ENCODE results near the gene SORBS2. TPM values are rescaled to one million over a fixed set of nuclear protein-coding genes. Genes with fewer than 3 reads are reported as not detected.

SORBS2 gene
- total RNA-seq, 1 donor from 2014 or later, result 18.8 TPM

- TF ChIP-seq CTCF (IDR thresholded peaks at IDR 0.05; ENCODE audit: insufficient read depth, low read length, poor library complexity, severe bottlenecking), result no peak
- H3K4me3 ChIP-seq (ENCODE audit: low read depth, low read length), result no peak overlapping the region
- no peaks in the 10 kb centered on the region for H3K36me3 ChIP-seq (ENCODE audit: control insufficient read depth, insufficient read depth, low read length)
- no peaks in the 10 kb centered on the region for H3K27me3 ChIP-seq (ENCODE audit: control insufficient read depth, insufficient read depth, low read length)
- no peak for DNase-seq (ENCODE audit: low read depth)
Measured at GRCh38 chr4:185825737-185826136, 13.7 kb upstream of the SORBS2 start.

- no peak for TF ChIP-seq CTCF (IDR thresholded peaks at IDR 0.05; ENCODE audit: insufficient read depth, low read length, poor library complexity, severe bottlenecking)
- H3K27me3 ChIP-seq (ENCODE audit: control insufficient read depth, insufficient read depth, low read length), result no peaks in the 10 kb centered on the region
- H3K36me3 ChIP-seq (ENCODE audit: control insufficient read depth, insufficient read depth, low read length), result no peaks in the 10 kb centered on the region
Measured at GRCh38 chr4:185822791-185823190, 10.8 kb upstream of the SORBS2 start.

GRCh38 chr4:185821029-185821419 is 9.0 kb upstream of the SORBS2 start:
- Histone ChIP-seq H3K4me3 (ENCODE audit: low read depth, low read length) (no peak overlapping the region), H3K36me3 (ENCODE audit: control insufficient read depth, insufficient read depth, low read length) (no peaks in the 10 kb centered on the region), H3K27me3 (ENCODE audit: control insufficient read depth, insufficient read depth, low read length) (no peaks in the 10 kb centered on the region)
- no peak for TF ChIP-seq CTCF (IDR thresholded peaks at IDR 0.05; ENCODE audit: insufficient read depth, low read length, poor library complexity, severe bottlenecking)
- no peak for DNase-seq (ENCODE audit: low read depth)

More at GRCh38 chr4:185822791-185823190, 10.8 kb upstream of the SORBS2 start:
- no peak overlapping the region for H3K4me3 ChIP-seq (ENCODE audit: low read depth, low read length)
- no peak for DNase-seq (ENCODE audit: low read depth)

GRCh38 chr4:185820146-185821028 is 8.4 kb upstream of the SORBS2 start:
- Histone ChIP-seq H3K36me3 (ENCODE audit: control insufficient read depth, insufficient read depth, low read length) (no peaks in the 10 kb centered on the region), H3K27me3 (ENCODE audit: control insufficient read depth, insufficient read depth, low read length) (no peaks in the 10 kb centered on the region), H3K4me3 (ENCODE audit: low read depth, low read length) (no peak overlapping the region)
- no peak for TF ChIP-seq CTCF (IDR thresholded peaks at IDR 0.05; ENCODE audit: insufficient read depth, low read length, poor library complexity, severe bottlenecking)
- no peak for DNase-seq (ENCODE audit: low read depth)

- H3K27me3 ChIP-seq (ENCODE audit: control insufficient read depth, insufficient read depth, low read length), result no peaks in the 10 kb centered on the region
- no peak for TF ChIP-seq CTCF (IDR thresholded peaks at IDR 0.05; ENCODE audit: insufficient read depth, low read length, poor library complexity, severe bottlenecking)
- DNase-seq (ENCODE audit: low read depth), result no peak
- H3K36me3 ChIP-seq (ENCODE audit: control insufficient read depth, insufficient read depth, low read length), result no peaks in the 10 kb centered on the region
- H3K4me3 ChIP-seq (ENCODE audit: low read depth, low read length), result no peak overlapping the region
Measured at GRCh38 chr4:185819144-185819543, 7.2 kb upstream of the SORBS2 start.
